ENCODE data around the gene AGMAT.

The AGMAT gene

GRCh38 chr1:15522551-15522950 lies 62.3 kb downstream of the AGMAT start:
- DNase-seq, result no peak

Measured in activated CD4-positive, CD25-positive, alpha-beta regulatory T cell treated with anti-CD3 and anti-CD28 coated beads, Interleukin-2, amount 50 U/mL, for 72 hours (primary cell).